Adrenal gland (tissue), 19 donors: ENCODE data around the gene ZP1. TPM values are rescaled to one million over a fixed set of nuclear protein-coding genes. Genes with fewer than 3 reads are reported as not detected.
A peak's percentile ranks its signal among the peaks of the same experiment; 100 is the strongest.
"Not testable (repeated sequence)": the region's sequence is repeated elsewhere in the genome, so short reads cannot be mapped to it uniquely, and the experiment has no call there.

Source experiments
- DNase-seq, 7 donors: peaks; one replicate each; pipeline ENCODE4 v3.0.0-alpha.2; 2019 to 2020
- H3K27ac ChIP-seq, 5 donors: fragments of 200-600 bp; sonication (generic) in 4 of 5; 1 replicate in 3 of 5; 2 replicates in 2 of 5; pipeline versions ENCODE4 v1.5.1 to v1.8.0; 2016 to 2020; ENCODE audit warnings: mild to moderate bottlenecking in 1 of 5
- H3K27me3 ChIP-seq: fragments of 200-600 bp; 2 replicates; pipeline ENCODE4 v1.8.0; 2021
- H3K36me3 ChIP-seq, 2 donors: fragments of 200-600 bp; replicated peaks in 1 of 2; 1 replicate in 1 of 2; 2 replicates in 1 of 2; pipeline versions ENCODE4 v1.5.1 to v1.8.0; 2018 to 2022
- H3K4me1 ChIP-seq, 2 donors: fragments of 200-600 bp; replicated peaks in 1 of 2; 1 replicate in 1 of 2; 2 replicates in 1 of 2; pipeline versions ENCODE4 v1.5.1 to v1.8.0; 2018 to 2021
- H3K4me3 ChIP-seq, 4 donors: fragments of 200-600 bp; sonication (generic) in 3 of 4; one replicate each; pipeline ENCODE4 v1.5.1; 2016 to 2018
- H3K9me3 ChIP-seq, 3 donors: fragments of 200-600 bp; sonication (generic) in 1 of 3; replicated peaks in 1 of 3; 1 replicate in 2 of 3; 2 replicates in 1 of 3; pipeline versions ENCODE4 v1.5.1 to v1.8.0; 2016 to 2021
- CTCF ChIP-seq, 6 experiments: fragments of 450-650 bp in 4 of 6; fragments of 200-600 bp in 2 of 6; sonication (generic) in 1 of 6; IDR thresholded peaks; 1 replicate in 5 of 6; 2 replicates in 1 of 6; pipeline versions ENCODE4 v1.5.1 to v1.8.0; 2016 to 2021; ENCODE audit warnings: antibody characterized with exemption in 6 of 6, mild to moderate bottlenecking in 2 of 6, moderate library complexity in 1 of 6
- POLR2A ChIP-seq, 2 donors: fragments of 450-650 bp; IDR thresholded peaks; one replicate each; pipeline ENCODE4 v1.6.1; 2017; ENCODE audit warnings: antibody characterized with exemption in 2 of 2, mild to moderate bottlenecking in 2 of 2, moderate library complexity in 1 of 2
- WGBS, 4 donors: extraction: QIAGEN DNeasy Blood & Tissue Kit in 2 of 4; methylation state at CpG; one replicate each; pipeline versions ENCODE4 v1.1.5 to v1.1.7; 2013 to 2017; 5-methylcytosine and 5-hydroxymethylcytosine counted together
- intact Hi-C, 2 donors: fragments of 100-400 bp; cut with DNase I; formaldehyde crosslinking; loops; one replicate each; pipeline versions ENCODE4 v1.14.1 to v1.15.0; 2022 to 2023
- long read RNA-seq, 10 donors: library from polyadenylated mRNA in 3 of 10; unstranded in 2 of 10; stranded (forward) in 1 of 10; transcript quantifications; one replicate each; pipeline ENCODE4 v2.0.0 and lab custom pipeline, GENCODE V29; 2021 to 2026
- polyA plus RNA-seq, 3 donors: library from polyadenylated mRNA; stranded (reverse); fragments of 200-250 nt in 2 of 3; fragments of 350-450 nt in 1 of 3; fragmentation: Illumina TruSeq in 1 of 3; extraction: RNeasy Lipid Tissue Mini Kit (QIAGEN cat#74804) in 1 of 3; gene quantifications; one replicate each; pipeline ENCODE4 v1.2.3, GENCODE V29; 2013 to 2014
- total RNA-seq, 9 donors: library from RNA; depleted of rRNA in 4 of 9; stranded (reverse); fragments of >200 nt in 4 of 9; fragments of 120-200 nt in 1 of 9; fragmentation: NEBNext Ultra II Directional in 1 of 9; extraction: Animal tissue kit (Norgen Biotek cat#: 25700) in 1 of 9; gene quantifications; one replicate each; pipeline versions ENCODE4 v1.1.0 to v1.2.4, GENCODE V29; 2013 to 2023
- donor health status: healthy with polysubstance abuse.
- donor health status: Bipolar disorder and iron deficiency.
- donor health status: DM: yes; HTN: yes; CAD: no.
- donor health status: DM: no; HTN: no; CAD: no.
- donor health status: DM: no; HTN: no; CAD: no.
- donor health status: DM: yes; HTN: yes; CAD: no.

The ZP1 gene
- 1 to 10 TPM in 3 of 9 donors, under 1 TPM in 4, not detected in 2; 0.25 to 6.3 (median 0.83) TPM for total RNA-seq
- 1 to 10 TPM in 1 of 3 donors, under 1 TPM in 2; 0.24 to 1.4 (median 0.48) TPM for polyA plus RNA-seq
- long read RNA-seq, donor 1, result 0 reads
- long read RNA-seq, donor 2, result 0 reads
- long read RNA-seq, donor 3, result 0 reads
- long read RNA-seq, donor 4, result 0 reads
- long read RNA-seq, donor 5, partial matches to known transcripts, result 2 of 2 reads
- long read RNA-seq, donor 5, other reads (novel, unspliced or antisense), result 0 of 2 reads
- long read RNA-seq, donor 6, result 0 reads
- long read RNA-seq, donor 7, result 0 reads
- long read RNA-seq, donor 8, partial matches to known transcripts, result 5 of 5 reads
- long read RNA-seq, donor 8, other reads (novel, unspliced or antisense), result 0 of 5 reads
- long read RNA-seq, donor 9, partial matches to known transcripts, result 6 of 6 reads
- long read RNA-seq, donor 9, other reads (novel, unspliced or antisense), result 0 of 6 reads
- long read RNA-seq, donor 10, result 0 reads

GRCh38 chr11:60866911-60867870 lies at the start of gene ZP1:
TSS of gene ZP1 (plus strand) at chr11:60867542. CDS start at chr11:60867562, 20 bp downstream.
- Histone ChIP-seq H3K9me3 (no peaks in the 10 kb centered on the region), H3K27me3 (no peaks in the 10 kb centered on the region), H3K27ac (no peak within 1 kb of the TSS), H3K36me3 (no peaks in the 10 kb centered on the region), H3K4me3 (no peak within 1 kb of the TSS), H3K4me1 (peaks cover 0 to 10% of the 10 kb centered on the region in 2 donors)
- intact Hi-C loops, result no loop called here
- no peak for TF ChIP-seq CTCF (IDR thresholded peaks at IDR 0.05)
- 77 to 91% (median 82%) methylated on average over 6 to 13 of the region's 13 CpGs for WGBS, 4 donors
- peak in 3 of 7 donors; percentile 1 to 35 (median 4) for DNase-seq

- H3K27ac ChIP-seq, result no peak overlapping the region
- intact Hi-C loops, result no loop called here
- no peaks in the 10 kb centered on the region for H3K4me1 ChIP-seq
- H3K27me3 ChIP-seq, result no peaks in the 10 kb centered on the region
- no peak overlapping the region for H3K4me3 ChIP-seq
- H3K36me3 ChIP-seq, result no peaks in the 10 kb centered on the region
- no peak for TF ChIP-seq CTCF (IDR thresholded peaks at IDR 0.05)
- no peak for TF ChIP-seq POLR2A (IDR thresholded peaks at IDR 0.05)
- 51 to 70% (median 66%) methylated on average over 4 of the region's 4 CpGs for WGBS, 4 donors
- peaks cover 0 to 3% (median 0%) of the 10 kb centered on the region in 3 donors for H3K9me3 ChIP-seq
- DNase-seq, result no peak
Measured at GRCh38 chr11:60818057-60818456, 49.3 kb upstream of the ZP1 start.

GRCh38 chr11:60821827-60822599 lies 45.3 kb upstream of the ZP1 start:
- no peak for DNase-seq
- H3K27ac ChIP-seq, result no peak overlapping the region
- no peaks in the 10 kb centered on the region for H3K36me3 ChIP-seq
- H3K4me1 ChIP-seq, result no peaks in the 10 kb centered on the region
- 68 to 82% (median 74%) methylated on average over 3 to 15 of the region's 15 CpGs for WGBS, 4 donors
- no peaks in the 10 kb centered on the region for H3K9me3 ChIP-seq
- H3K27me3 ChIP-seq, result no peaks in the 10 kb centered on the region
- intact Hi-C loops, result no loop called here
- H3K4me3 ChIP-seq, result no peak overlapping the region
- TF ChIP-seq POLR2A (IDR thresholded peaks at IDR 0.05), result no peak

GRCh38 chr11:60823745-60824306 lies 43.5 kb upstream of the ZP1 start:
- H3K4me1 ChIP-seq, DNase-seq, H3K36me3 ChIP-seq, intact Hi-C loops, H3K9me3 ChIP-seq, H3K27ac ChIP-seq, H3K4me3 ChIP-seq, H3K27me3 ChIP-seq: not testable (repeated sequence)
- WGBS, 4 donors, result 86 to 93% (median 91%) methylated on average over 5 of the region's 5 CpGs
